Stimulated activated CD4-positive, alpha-beta T cell treated with anti-CD3 and anti-CD28 coated beads, Interleukin-15, amount 100 ng/mL, for 24 hours (primary cell): Measurements from ENCODE around the gene KRTAP4-7.
"Not testable (repeated sequence)": the region's sequence is repeated elsewhere in the genome, so short reads cannot be mapped to it uniquely, and the experiment has no call there.

Experiments used
- DNase-seq: peaks from one replicate; pipeline ENCODE4 v3.0.0-alpha.2; 2020

The KRTAP4-7 gene

GRCh38 chr17:41116297-41116696 lies 32.3 kb downstream of the KRTAP4-7 start:
- DNase-seq: no peak

- not testable (repeated sequence) for DNase-seq
Measured at GRCh38 chr17:41117846-41118386, 34.0 kb downstream of the KRTAP4-7 start, which contains the start of gene KRTAP4-11. TSS of gene KRTAP4-11 (minus strand) at chr17:41118373. CDS start at chr17:41118315, 58 bp downstream.

- no peak for DNase-seq
Measured at GRCh38 chr17:41118721-41119120, 34.8 kb downstream of the KRTAP4-7 start.

- not testable (repeated sequence) for DNase-seq
Measured at GRCh38 chr17:41119696-41120690, 36.0 kb downstream of the KRTAP4-7 start.

GRCh38 chr17:41121742-41122141 lies 37.8 kb downstream of the KRTAP4-7 start:
- no peak for DNase-seq

DNA sequence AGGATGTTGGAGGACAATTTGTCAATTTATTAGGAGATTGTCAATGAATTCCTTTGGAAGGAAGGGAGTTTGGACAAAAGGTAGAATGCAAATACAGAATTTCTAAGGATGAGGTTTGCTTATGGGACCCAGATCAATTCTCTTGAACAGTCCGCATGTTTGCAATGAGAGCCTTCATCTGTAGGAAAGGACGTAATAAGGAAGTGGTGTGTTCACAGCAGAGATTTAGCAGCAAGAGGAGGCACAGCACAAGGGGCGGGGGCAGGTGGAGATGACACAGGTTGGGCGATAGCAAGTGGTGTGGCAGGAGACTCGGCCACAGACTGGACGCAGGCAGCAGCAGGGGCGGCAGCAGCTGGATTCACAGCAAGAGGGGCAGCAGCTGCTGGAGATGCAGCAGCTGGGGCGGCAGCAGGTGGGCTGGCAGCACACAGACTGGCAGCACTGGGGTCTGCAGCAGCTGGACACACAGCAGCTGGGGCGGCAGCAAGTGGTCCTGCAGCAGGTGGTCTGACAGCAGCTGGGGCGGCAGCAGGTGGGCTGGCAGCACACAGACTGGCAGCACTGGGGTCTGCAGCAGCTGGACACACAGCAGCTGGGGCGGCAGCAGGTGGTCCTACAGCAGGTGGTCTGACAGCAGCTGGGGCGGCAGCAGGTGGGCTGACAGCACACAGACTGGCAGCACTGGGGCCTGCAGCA lies 39.5 kb downstream of the KRTAP4-7 start:
- not testable (repeated sequence) for DNase-seq

DNA sequence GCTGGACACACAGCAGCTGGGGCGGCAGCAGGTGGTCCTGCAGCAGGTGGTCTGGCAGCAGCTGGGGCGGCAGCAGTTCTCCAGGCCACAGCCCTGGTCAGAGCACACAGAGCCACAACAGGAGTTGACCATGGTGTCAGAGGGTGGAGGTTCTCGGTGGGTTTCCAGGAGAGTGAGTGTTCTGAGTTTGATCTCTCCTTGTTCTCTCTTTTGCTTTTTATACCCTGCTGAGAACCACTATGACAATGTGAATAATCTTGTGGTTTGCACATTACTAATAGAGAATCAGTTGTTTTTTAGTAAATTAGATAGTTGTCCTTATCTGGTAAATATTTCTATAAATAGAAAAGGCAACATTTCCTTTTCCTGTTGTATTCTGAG lies 40.0 kb downstream of the KRTAP4-7 start, which contains the start of gene KRTAP4-12:
TSS of gene KRTAP4-12 (minus strand) at position 192 of the 381 bp plus-strand sequence. CDS start at position 132, 60 bp downstream.
- not testable (repeated sequence) for DNase-seq

DNA sequence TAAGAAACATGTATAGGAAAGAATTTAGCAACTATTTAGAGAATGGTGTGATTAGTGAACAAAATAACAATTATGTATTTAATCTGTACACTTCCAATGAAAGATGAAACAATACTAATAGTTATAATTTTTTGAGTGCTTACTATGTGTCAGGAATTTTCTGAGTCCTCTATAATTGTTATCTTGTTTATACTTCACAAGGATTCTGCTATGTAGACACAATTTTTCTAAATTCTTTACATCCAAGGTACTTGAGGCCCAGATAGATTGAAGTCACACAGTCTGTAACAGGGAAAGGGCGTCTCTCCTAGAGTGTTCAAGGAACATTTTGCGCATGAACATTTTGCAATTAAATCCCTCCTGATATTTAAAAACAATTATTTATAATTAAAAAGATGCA lies 41.1 kb downstream of the KRTAP4-7 start:
- no peak for DNase-seq

DNA sequence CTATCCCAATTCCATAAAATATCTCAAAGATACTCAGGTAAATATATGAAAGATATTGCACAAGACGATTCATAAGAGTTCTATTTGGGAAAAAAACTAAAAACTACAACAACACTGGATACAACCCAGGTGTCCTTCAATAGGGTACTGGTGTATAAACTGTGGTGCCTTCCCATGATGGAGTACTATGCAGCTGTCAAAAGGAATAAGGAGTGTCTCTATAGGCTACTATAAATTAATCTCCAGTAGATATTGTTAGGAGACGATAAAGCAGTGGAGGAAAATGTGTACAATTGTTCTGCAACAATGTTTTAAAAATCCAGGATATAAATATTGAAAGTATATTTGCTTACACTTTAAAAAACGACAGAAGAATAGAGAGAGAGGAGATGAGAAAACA lies 42.5 kb downstream of the KRTAP4-7 start:
- no peak for DNase-seq

- DNase-seq: no peak
Measured at GRCh38 chr17:41127371-41127770, 43.4 kb downstream of the KRTAP4-7 start.

GRCh38 chr17:41131979-41132378 lies 48.0 kb downstream of the KRTAP4-7 start:
- DNase-seq: no peak

- no peak for DNase-seq
Measured at GRCh38 chr17:41133880-41134735, 50.2 kb downstream of the KRTAP4-7 start.
